ENCODE data around the gene GPX5. TPM values are rescaled to one million over a fixed set of nuclear protein-coding genes. Genes with fewer than 3 reads are reported as not detected.

GPX5 gene
- not detected for total RNA-seq

GRCh38 chr6:28525496-28526039 is at the start of gene GPX5:
Gene GPX5, plus strand, starts transcription at chr6:28525881. Its CDS starts 133 bp downstream, at chr6:28526014.
- Histone ChIP-seq H3K27ac (no peak within 1 kb of the TSS), H3K36me3 (no peaks in the 10 kb centered on the region), H3K4me1 (no peaks in the 10 kb centered on the region), H3K4me3 (no peak within 1 kb of the TSS), H3K9me3 (no peaks in the 10 kb centered on the region), H3K27me3 (no peaks in the 10 kb centered on the region)
- intact Hi-C loops (cut with DNase I; ENCODE audit: low total_unique reads): no loop called here
- TF ChIP-seq CTCF (IDR thresholded peaks at IDR 0.05): no peak
- TF ChIP-seq POLR2A (IDR thresholded peaks at IDR 0.05): no peak
- DNase-seq: no peak

- TF ChIP-seq POLR2A (IDR thresholded peaks at IDR 0.05) (no peak), CTCF (IDR thresholded peaks at IDR 0.05) (no peak)
- DNase-seq: no peak
- Histone ChIP-seq H3K27ac (no peak overlapping the region), H3K4me3 (no peak overlapping the region), H3K9me3 (no peaks in the 10 kb centered on the region), H3K36me3 (no peaks in the 10 kb centered on the region), H3K4me1 (no peaks in the 10 kb centered on the region), H3K27me3 (no peaks in the 10 kb centered on the region)
- intact Hi-C loops (cut with DNase I; ENCODE audit: low total_unique reads): no loop called here
Measured at GRCh38 chr6:28478518-28478917, 47.2 kb upstream of the GPX5 start.

GRCh38 chr6:28480253-28480932 is 45.3 kb upstream of the GPX5 start:
- Histone ChIP-seq H3K27me3 (no peaks in the 10 kb centered on the region), H3K9me3 (no peaks in the 10 kb centered on the region)

GRCh38 chr6:28485482-28485881 is 40.2 kb upstream of the GPX5 start:
- Histone ChIP-seq H3K27me3 (no peaks in the 10 kb centered on the region), H3K4me1 (no peaks in the 10 kb centered on the region), H3K27ac (no peak overlapping the region), H3K4me3 (no peak overlapping the region), H3K36me3 (no peaks in the 10 kb centered on the region), H3K9me3 (no peaks in the 10 kb centered on the region)
- intact Hi-C loops (cut with DNase I; ENCODE audit: low total_unique reads): no loop called here
- no peak for TF ChIP-seq POLR2A (IDR thresholded peaks at IDR 0.05)
- no peak for TF ChIP-seq CTCF (IDR thresholded peaks at IDR 0.05)
- DNase-seq: no peak

More at GRCh38 chr6:28480253-28480932, 45.3 kb upstream of the GPX5 start:
- H3K4me3 ChIP-seq: no peak overlapping the region
- no peak for TF ChIP-seq CTCF (IDR thresholded peaks at IDR 0.05)
- no peak for TF ChIP-seq POLR2A (IDR thresholded peaks at IDR 0.05)
- no peaks in the 10 kb centered on the region for H3K4me1 ChIP-seq
- intact Hi-C loops (cut with DNase I; ENCODE audit: low total_unique reads): no loop called here
- H3K27ac ChIP-seq: no peak overlapping the region
- H3K36me3 ChIP-seq: no peaks in the 10 kb centered on the region
- no peak for DNase-seq

- no peak for DNase-seq
- H3K9me3 ChIP-seq: no peaks in the 10 kb centered on the region
- intact Hi-C loops (cut with DNase I; ENCODE audit: low total_unique reads): no loop called here
- H3K27me3 ChIP-seq: no peaks in the 10 kb centered on the region
- no peak overlapping the region for H3K27ac ChIP-seq
- no peaks in the 10 kb centered on the region for H3K4me1 ChIP-seq
- TF ChIP-seq CTCF (IDR thresholded peaks at IDR 0.05) (no peak), POLR2A (IDR thresholded peaks at IDR 0.05) (no peak)
- no peak overlapping the region for H3K4me3 ChIP-seq
- no peaks in the 10 kb centered on the region for H3K36me3 ChIP-seq
Measured at GRCh38 chr6:28486533-28486932, 39.1 kb upstream of the GPX5 start.
